Loucy (cell line): ENCODE results near the gene LHFPL2.

Source experiments
- H2AFZ ChIP-seq: fragments of 200-600 bp; sonication (generic); 2 replicates; pipeline ENCODE4 v1.6.0; 2016; ENCODE audit warnings: antibody characterized with exemption, mild to moderate bottlenecking, low read length, moderate library complexity
- H3F3A ChIP-seq: fragments of 200-600 bp; 2 replicates; pipeline ENCODE4 v1.6.0; 2016; ENCODE audit warnings: antibody characterized with exemption, low read depth, mild to moderate bottlenecking
- H3K27me3 ChIP-seq: fragments of 200-600 bp; sonication (generic); 2 replicates; pipeline ENCODE4 v1.6.1; 2014; ENCODE audit warnings: low read length, mild to moderate bottlenecking; ENCODE audit not compliant: insufficient read depth, poor library complexity, severe bottlenecking
- H3K36me3 ChIP-seq: fragments of 200-600 bp; sonication (generic); 2 replicates; pipeline ENCODE4 v1.6.1; 2016; ENCODE audit warnings: low read length; ENCODE audit not compliant: insufficient read depth
- H3K4me1 ChIP-seq: fragments of 200-600 bp; sonication (generic); 2 replicates; pipeline ENCODE4 v1.5.1; 2014; ENCODE audit warnings: low read length, mild to moderate bottlenecking; ENCODE audit not compliant: insufficient read depth, poor library complexity, severe bottlenecking
- H3K4me2 ChIP-seq: fragments of 200-600 bp; sonication (generic); 2 replicates; pipeline ENCODE4 v1.6.0; 2014; ENCODE audit warnings: antibody characterized with exemption, low read length, low read depth, mild to moderate bottlenecking; ENCODE audit not compliant: poor library complexity, severe bottlenecking
- H3K4me3 ChIP-seq: fragments of 200-600 bp; sonication (generic); 2 replicates; pipeline ENCODE4 v1.5.1; 2014; ENCODE audit warnings: low read length, mild to moderate bottlenecking, mixed read lengths; ENCODE audit not compliant: poor library complexity, severe bottlenecking
- H3K79me2 ChIP-seq: fragments of 200-600 bp; sonication (generic); 2 replicates; pipeline ENCODE4 v1.6.1; 2014; ENCODE audit warnings: low read length; ENCODE audit not compliant: insufficient read depth
- H3K9ac ChIP-seq: fragments of 200-600 bp; sonication (generic); 2 replicates; pipeline ENCODE4 v1.6.0; 2014; ENCODE audit warnings: mild to moderate bottlenecking, low read depth, low read length, moderate library complexity; ENCODE audit not compliant: poor library complexity, severe bottlenecking
- H3K9me2 ChIP-seq: fragments of 200-600 bp; sonication (generic); replicated peaks from 2 replicates; pipeline ENCODE4 v1.6.1; 2016; ENCODE audit warnings: low read depth, low read length, mixed read lengths
- H3K9me3 ChIP-seq: fragments of 200-600 bp; sonication (generic); 2 replicates; pipeline ENCODE4 v1.6.1; 2014; ENCODE audit warnings: mild to moderate bottlenecking, antibody characterized with exemption, low read length, low read depth; ENCODE audit not compliant: insufficient read depth
- H4K20me1 ChIP-seq: fragments of 200-600 bp; sonication (generic); 2 replicates; pipeline ENCODE4 v1.6.0; 2014; ENCODE audit warnings: antibody characterized with exemption, low read length, mild to moderate bottlenecking; ENCODE audit not compliant: insufficient read depth, poor library complexity, severe bottlenecking
- CTCF ChIP-seq: fragments of 200-600 bp; sonication (generic); conservative IDR thresholded peaks from 2 replicates; pipeline ENCODE4 v1.5.1; 2014; ENCODE audit warnings: mild to moderate bottlenecking, antibody characterized with exemption, low read length
- EZH2phosphoT487 ChIP-seq: fragments of 200-600 bp; IDR thresholded peaks from 2 replicates; pipeline ENCODE4 v1.6.1; 2018; ENCODE audit warnings: antibody characterized with exemption, mild to moderate bottlenecking, moderate library complexity, borderline replicate concordance

LHFPL2 gene

GRCh38 chr5:78538240-78538850 is 110.2 kb downstream of the LHFPL2 start:
- Histone ChIP-seq H3K4me2 (no peak overlapping the region), H3K79me2 (no peaks in the 10 kb centered on the region), H3K9me2 (no peaks in the 10 kb centered on the region), H3F3A (no peaks in the 10 kb centered on the region), H3K4me3 (no peak overlapping the region), H3K27me3 (no peaks in the 10 kb centered on the region), H4K20me1 (no peaks in the 10 kb centered on the region), H3K9ac (no peak overlapping the region), H3K9me3 (no peaks in the 10 kb centered on the region), H2AFZ (no peak overlapping the region), H3K4me1 (peaks cover 21% of the 10 kb centered on the region), H3K36me3 (no peaks in the 10 kb centered on the region)
- TF ChIP-seq CTCF (no peak), EZH2phosphoT487 (no peak)

DNA sequence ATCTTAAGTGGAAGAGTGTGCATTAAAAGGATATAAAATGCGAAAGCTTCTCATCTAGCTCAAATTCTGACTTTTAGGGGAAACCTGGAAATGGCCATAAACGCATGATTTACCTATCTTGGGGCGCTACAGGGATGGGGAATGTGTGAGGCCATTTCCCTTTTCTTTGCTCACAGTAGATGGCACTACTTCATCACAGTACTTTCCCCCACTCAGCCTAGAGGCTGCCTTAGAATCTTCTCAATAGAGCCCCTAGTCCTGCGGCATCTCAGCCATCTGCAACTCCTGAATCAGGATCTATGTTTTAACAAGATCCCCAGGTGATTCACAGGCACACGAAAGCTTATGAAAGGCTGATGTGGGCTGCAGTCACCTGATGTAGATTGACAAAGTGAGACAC is 110.8 kb downstream of the LHFPL2 start:
- Histone ChIP-seq H3K4me2 (no peak overlapping the region), H3K36me3 (no peaks in the 10 kb centered on the region), H3K9ac (no peak overlapping the region), H3K4me3 (no peak overlapping the region), H4K20me1 (no peaks in the 10 kb centered on the region), H3K4me1 (peaks cover 21% of the 10 kb centered on the region), H3K9me2 (no peaks in the 10 kb centered on the region), H3F3A (no peaks in the 10 kb centered on the region), H3K27me3 (no peaks in the 10 kb centered on the region), H2AFZ (no peak overlapping the region), H3K79me2 (no peaks in the 10 kb centered on the region), H3K9me3 (no peaks in the 10 kb centered on the region)
- TF ChIP-seq CTCF (peak; percentile 70), EZH2phosphoT487 (no peak)

DNA sequence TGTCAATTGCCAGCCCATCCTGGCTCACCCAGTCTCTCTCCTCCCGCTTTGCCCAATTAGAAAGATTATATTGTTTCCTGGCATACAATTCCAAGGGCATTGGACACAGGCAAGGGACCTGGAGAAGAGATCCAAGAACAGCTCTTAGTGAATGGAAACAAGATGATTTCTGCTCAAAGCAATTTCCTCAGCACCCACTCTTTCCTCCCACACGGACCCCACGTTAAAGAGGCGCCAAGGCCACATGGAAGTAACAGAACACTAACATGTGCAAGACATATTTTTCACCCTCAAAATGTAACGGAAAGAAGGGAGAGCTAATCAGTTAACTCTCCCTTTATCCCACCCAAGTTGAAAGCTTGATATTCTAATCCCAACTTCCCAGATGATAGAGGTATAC is 111.2 kb downstream of the LHFPL2 start:
- Histone ChIP-seq H3F3A (no peaks in the 10 kb centered on the region), H3K9ac (no peak overlapping the region), H3K79me2 (no peaks in the 10 kb centered on the region), H3K27me3 (no peaks in the 10 kb centered on the region), H3K4me2 (no peak overlapping the region), H3K9me3 (no peaks in the 10 kb centered on the region), H2AFZ (no peak overlapping the region), H4K20me1 (no peaks in the 10 kb centered on the region), H3K4me3 (no peak overlapping the region), H3K36me3 (no peaks in the 10 kb centered on the region), H3K4me1 (peaks cover 18% of the 10 kb centered on the region), H3K9me2 (no peaks in the 10 kb centered on the region)
- TF ChIP-seq CTCF (no peak), EZH2phosphoT487 (no peak)
